Hematopoietic multipotent progenitor cell treated with erythropoietin and hydrocortisone succinate and interleukin-3 and kit ligand, for 4 days (in vitro differentiated cells): ENCODE results near the gene CNIH2.

Experiments
- DNase-seq: peaks from one replicate; pipeline ENCODE4 v3.0.0-alpha.2; 2015

Gene CNIH2

GRCh38 chr11:66333220-66333877, 55.4 kb downstream of the CNIH2 start:
- no peak for DNase-seq
